Parathyroid adenoma (tissue), 2 donors: ENCODE data around the gene S100A14.
A peak's percentile ranks its signal among the peaks of the same experiment; 100 is the strongest.

ENCODE experiments used
- H2AFZ ChIP-seq: fragments of 300-600 bp; sonication (generic); one replicate; pipeline ENCODE4 v1.7.0; 2017; ENCODE audit warnings: antibody characterized with exemption, mild to moderate bottlenecking
- H3K27ac ChIP-seq: fragments of 300-600 bp; sonication (generic); one replicate; pipeline ENCODE4 v1.7.0; 2017
- H3K27me3 ChIP-seq: fragments of 300-600 bp; sonication (generic); one replicate; pipeline ENCODE4 v1.7.0; 2017; ENCODE audit warnings: low read length; ENCODE audit not compliant: control insufficient read depth, insufficient read depth
- H3K36me3 ChIP-seq: fragments of 300-600 bp; sonication (generic); one replicate; pipeline ENCODE4 v1.7.0; 2017; ENCODE audit warnings: low read length; ENCODE audit not compliant: control insufficient read depth, insufficient read depth
- H3K4me1 ChIP-seq: fragments of 300-600 bp; sonication (generic); one replicate; pipeline ENCODE4 v1.7.0; 2017; ENCODE audit warnings: control low read depth
- H3K4me2 ChIP-seq: fragments of 300-600 bp; sonication (generic); one replicate; pipeline ENCODE4 v1.7.0; 2017; ENCODE audit warnings: low read length
- H3K4me3 ChIP-seq: fragments of 300-600 bp; sonication (generic); one replicate; pipeline ENCODE4 v1.7.0; 2017; ENCODE audit warnings: low read depth, low read length
- H3K79me2 ChIP-seq: fragments of 300-600 bp; sonication (generic); one replicate; pipeline ENCODE4 v1.7.0; 2017; ENCODE audit warnings: control low read depth
- H3K9ac ChIP-seq: fragments of 300-600 bp; sonication (generic); one replicate; pipeline ENCODE4 v1.7.0; 2017; ENCODE audit warnings: mild to moderate bottlenecking
- H3K9me3 ChIP-seq: fragments of 300-600 bp; sonication (generic); one replicate; pipeline ENCODE4 v1.7.0; 2017; ENCODE audit warnings: low read length; ENCODE audit not compliant: control insufficient read depth
- TF ChIP-seq, protein P1 (sequence below): fragments of 300-600 bp; sonication (generic); IDR thresholded peaks from one replicate; pipeline ENCODE4 v1.7.0; 2017; ENCODE audit warnings: antibody characterized with exemption, mild to moderate bottlenecking
- donor health status: primary hyperparathyroidism.

The S100A14 gene

GRCh38 chr1:153616917-153617311 is 789 bp upstream of the S100A14 start:
- Histone ChIP-seq H3K9me3 (no peaks in the 10 kb centered on the region), H3K4me3 (no peak overlapping the region), H3K4me2 (peak overlapping the region; percentile 2), H3K79me2 (no peaks in the 10 kb centered on the region), H3K36me3 (no peaks in the 10 kb centered on the region), H3K4me1 (peaks cover 10% of the 10 kb centered on the region), H3K27ac (peak overlapping the region; percentile 72), H2AFZ (peak overlapping the region; percentile 36), H3K9ac (no peak overlapping the region), H3K27me3 (no peaks in the 10 kb centered on the region)
- TF ChIP-seq, protein P1, sequence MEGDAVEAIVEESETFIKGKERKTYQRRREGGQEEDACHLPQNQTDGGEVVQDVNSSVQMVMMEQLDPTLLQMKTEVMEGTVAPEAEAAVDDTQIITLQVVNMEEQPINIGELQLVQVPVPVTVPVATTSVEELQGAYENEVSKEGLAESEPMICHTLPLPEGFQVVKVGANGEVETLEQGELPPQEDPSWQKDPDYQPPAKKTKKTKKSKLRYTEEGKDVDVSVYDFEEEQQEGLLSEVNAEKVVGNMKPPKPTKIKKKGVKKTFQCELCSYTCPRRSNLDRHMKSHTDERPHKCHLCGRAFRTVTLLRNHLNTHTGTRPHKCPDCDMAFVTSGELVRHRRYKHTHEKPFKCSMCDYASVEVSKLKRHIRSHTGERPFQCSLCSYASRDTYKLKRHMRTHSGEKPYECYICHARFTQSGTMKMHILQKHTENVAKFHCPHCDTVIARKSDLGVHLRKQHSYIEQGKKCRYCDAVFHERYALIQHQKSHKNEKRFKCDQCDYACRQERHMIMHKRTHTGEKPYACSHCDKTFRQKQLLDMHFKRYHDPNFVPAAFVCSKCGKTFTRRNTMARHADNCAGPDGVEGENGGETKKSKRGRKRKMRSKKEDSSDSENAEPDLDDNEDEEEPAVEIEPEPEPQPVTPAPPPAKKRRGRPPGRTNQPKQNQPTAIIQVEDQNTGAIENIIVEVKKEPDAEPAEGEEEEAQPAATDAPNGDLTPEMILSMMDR: no peak

DNA sequence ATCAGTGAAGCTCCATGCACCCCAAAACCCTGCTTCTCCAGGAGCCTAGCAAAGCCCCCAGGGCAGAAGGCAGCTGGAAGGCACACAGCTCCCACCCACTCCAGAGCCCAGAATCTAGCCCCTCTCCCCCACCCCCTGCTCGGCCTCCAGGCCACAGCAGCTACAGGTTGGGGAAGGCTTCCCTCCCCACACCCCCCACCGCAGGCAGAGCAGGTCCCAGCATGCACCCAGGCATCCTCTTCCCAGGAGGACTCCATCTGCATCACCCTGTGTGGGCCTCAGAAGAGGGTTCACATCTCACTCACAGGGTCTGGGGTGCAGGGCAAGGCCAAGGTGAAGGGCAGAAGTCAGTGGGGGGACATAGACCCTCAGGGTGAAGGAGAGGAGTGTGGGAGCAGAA is 719 bp downstream of the S100A14 start:
- TF ChIP-seq, protein P1: no peak
- Histone ChIP-seq H3K36me3 (no peaks in the 10 kb centered on the region), H3K79me2 (no peaks in the 10 kb centered on the region), H3K9me3 (no peaks in the 10 kb centered on the region), H2AFZ (no peak overlapping the region), H3K4me3 (peak overlapping the region; percentile 50), H3K27me3 (no peaks in the 10 kb centered on the region), H3K27ac (peak overlapping the region; percentile 72), H3K9ac (no peak overlapping the region), H3K4me2 (peak overlapping the region; percentile 58), H3K4me1 (peaks cover 18% of the 10 kb centered on the region)

GRCh38 chr1:153614906-153615305 is 1.2 kb downstream of the S100A14 start:
- Histone ChIP-seq H3K27ac (no peak overlapping the region), H3K36me3 (no peaks in the 10 kb centered on the region), H3K4me2 (peak overlapping the region; percentile 58), H3K27me3 (no peaks in the 10 kb centered on the region), H3K9me3 (no peaks in the 10 kb centered on the region), H3K4me1 (peaks cover 22% of the 10 kb centered on the region), H2AFZ (no peak overlapping the region), H3K79me2 (no peaks in the 10 kb centered on the region), H3K4me3 (no peak overlapping the region), H3K9ac (no peak overlapping the region)
- TF ChIP-seq, protein P1: no peak

- Histone ChIP-seq H3K9ac (no peak overlapping the region), H3K9me3 (no peaks in the 10 kb centered on the region), H3K27me3 (no peaks in the 10 kb centered on the region), H3K79me2 (no peaks in the 10 kb centered on the region), H3K4me2 (peak overlapping the region; percentile 58), H3K27ac (no peak overlapping the region), H3K36me3 (no peaks in the 10 kb centered on the region), H2AFZ (no peak overlapping the region), H3K4me3 (no peak overlapping the region), H3K4me1 (peaks cover 28% of the 10 kb centered on the region)
- TF ChIP-seq, protein P1: no peak
Observed at GRCh38 chr1:153614189-153614900, 1.8 kb downstream of the S100A14 start.

- Histone ChIP-seq H3K9ac (no peak overlapping the region), H3K4me3 (peak overlapping the region; percentile 79)
Observed at GRCh38 chr1:153613406-153613805, 2.7 kb downstream of the S100A14 start.

More at GRCh38 chr1:153613406-153613805, 2.7 kb downstream of the S100A14 start:
- Histone ChIP-seq H3K27ac (peak overlapping the region; percentile 83), H3K9me3 (no peaks in the 10 kb centered on the region), H3K4me2 (peak overlapping the region; percentile 22), H2AFZ (peak overlapping the region; percentile 53), H3K4me1 (peaks cover 32% of the 10 kb centered on the region), H3K79me2 (no peaks in the 10 kb centered on the region), H3K36me3 (no peaks in the 10 kb centered on the region), H3K27me3 (no peaks in the 10 kb centered on the region)
- TF ChIP-seq, protein P1: no peak
